Adrenal gland (tissue), 5 donors: Measurements from ENCODE around the gene RNLS.

ENCODE experiments used
- CTCF ChIP-seq, 6 experiments: fragments of 450-650 bp in 4 of 6; fragments of 200-600 bp in 2 of 6; sonication (generic) in 1 of 6; IDR thresholded peaks; 1 replicate in 5 of 6; 2 replicates in 1 of 6; pipeline versions ENCODE4 v1.5.1 to v1.8.0; 2016 to 2021; ENCODE audit warnings: antibody characterized with exemption in 6 of 6, mild to moderate bottlenecking in 2 of 6, moderate library complexity in 1 of 6
- POLR2A ChIP-seq, 2 donors: fragments of 450-650 bp; IDR thresholded peaks; one replicate each; pipeline ENCODE4 v1.6.1; 2017; ENCODE audit warnings: antibody characterized with exemption in 2 of 2, mild to moderate bottlenecking in 2 of 2, moderate library complexity in 1 of 2
- donor health status: DM: no; HTN: no; CAD: no.

GRCh38 chr10:88233870-88234269 is 349.2 kb downstream of the RNLS start:
- TF ChIP-seq POLR2A (IDR thresholded peaks at IDR 0.05), result no peak
- TF ChIP-seq CTCF (IDR thresholded peaks at IDR 0.05), result no peak
